ENCODE measurements around the gene FAM174B.
A peak's percentile ranks its signal among the peaks of the same experiment; 100 is the strongest.

DNA sequence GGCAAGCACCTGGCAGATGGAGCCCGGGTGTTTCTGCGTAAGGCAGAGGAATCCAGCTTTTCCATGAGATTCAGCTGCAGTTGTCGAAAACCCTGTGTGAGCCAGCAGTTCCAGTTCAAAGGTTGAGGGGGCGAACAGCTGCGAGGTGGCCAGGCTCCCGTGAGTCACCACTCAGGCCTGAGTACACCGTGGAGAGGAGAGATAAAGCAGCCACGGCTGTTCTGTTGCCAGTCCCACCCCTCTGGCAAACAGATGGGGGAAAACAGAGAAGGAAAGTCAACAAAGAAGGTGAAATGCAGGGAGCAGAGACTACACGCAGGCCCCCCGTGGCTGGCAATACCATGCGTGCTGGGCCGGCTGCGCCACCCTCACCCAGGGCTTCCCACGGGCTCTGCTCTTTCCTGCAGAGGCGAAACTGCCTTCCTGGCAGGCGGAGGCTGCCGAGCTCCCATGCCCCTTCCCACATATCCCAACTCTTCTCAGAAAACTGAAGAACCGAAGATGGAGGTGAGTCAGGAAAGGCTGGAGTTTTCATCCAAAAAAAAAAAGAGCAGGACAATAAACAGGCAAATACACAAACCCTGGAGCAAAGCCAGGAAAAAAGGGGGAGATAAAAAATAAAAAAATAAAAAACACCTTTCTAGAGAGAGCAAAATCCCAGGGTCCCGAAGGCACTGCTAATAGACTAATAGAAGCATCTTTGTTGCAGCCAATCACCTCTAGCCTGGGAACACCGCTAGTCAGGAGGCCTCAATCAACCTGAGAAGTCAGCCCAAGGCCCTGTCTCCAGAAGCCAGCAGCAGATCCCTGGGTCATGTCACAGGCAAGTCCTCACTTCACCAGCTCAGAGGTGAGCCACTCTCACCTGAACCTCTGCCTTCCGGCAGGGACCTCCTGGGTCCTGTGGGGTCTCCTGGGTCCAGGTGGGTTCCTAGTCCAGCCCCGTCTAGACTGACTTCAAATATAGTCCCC lies 37.7 kb downstream of the FAM174B start:
- TF ChIP-seq, protein P1, sequence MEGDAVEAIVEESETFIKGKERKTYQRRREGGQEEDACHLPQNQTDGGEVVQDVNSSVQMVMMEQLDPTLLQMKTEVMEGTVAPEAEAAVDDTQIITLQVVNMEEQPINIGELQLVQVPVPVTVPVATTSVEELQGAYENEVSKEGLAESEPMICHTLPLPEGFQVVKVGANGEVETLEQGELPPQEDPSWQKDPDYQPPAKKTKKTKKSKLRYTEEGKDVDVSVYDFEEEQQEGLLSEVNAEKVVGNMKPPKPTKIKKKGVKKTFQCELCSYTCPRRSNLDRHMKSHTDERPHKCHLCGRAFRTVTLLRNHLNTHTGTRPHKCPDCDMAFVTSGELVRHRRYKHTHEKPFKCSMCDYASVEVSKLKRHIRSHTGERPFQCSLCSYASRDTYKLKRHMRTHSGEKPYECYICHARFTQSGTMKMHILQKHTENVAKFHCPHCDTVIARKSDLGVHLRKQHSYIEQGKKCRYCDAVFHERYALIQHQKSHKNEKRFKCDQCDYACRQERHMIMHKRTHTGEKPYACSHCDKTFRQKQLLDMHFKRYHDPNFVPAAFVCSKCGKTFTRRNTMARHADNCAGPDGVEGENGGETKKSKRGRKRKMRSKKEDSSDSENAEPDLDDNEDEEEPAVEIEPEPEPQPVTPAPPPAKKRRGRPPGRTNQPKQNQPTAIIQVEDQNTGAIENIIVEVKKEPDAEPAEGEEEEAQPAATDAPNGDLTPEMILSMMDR (IDR thresholded peaks at IDR 0.05) = no peak
- no peak for TF ChIP-seq POLR2A (IDR thresholded peaks at IDR 0.05)
- peak in 1 of 2 donors; percentile 68 for TF ChIP-seq EP300 (IDR thresholded peaks at IDR 0.05)

All from tibial nerve (tissue), 4 donors.